GM21528 (cell line): Measurements from ENCODE around the gene SMARCA4.

Experiments used
- ATAC-seq: cut with Tn5 transposase; IDR thresholded peaks from one replicate; pipeline ENCODE4 v1.9.1; 2021; ENCODE audit warnings: mild to moderate bottlenecking, moderate library complexity; ENCODE audit not compliant: unreplicated experiment, low FRiP score

SMARCA4 gene

DNA sequence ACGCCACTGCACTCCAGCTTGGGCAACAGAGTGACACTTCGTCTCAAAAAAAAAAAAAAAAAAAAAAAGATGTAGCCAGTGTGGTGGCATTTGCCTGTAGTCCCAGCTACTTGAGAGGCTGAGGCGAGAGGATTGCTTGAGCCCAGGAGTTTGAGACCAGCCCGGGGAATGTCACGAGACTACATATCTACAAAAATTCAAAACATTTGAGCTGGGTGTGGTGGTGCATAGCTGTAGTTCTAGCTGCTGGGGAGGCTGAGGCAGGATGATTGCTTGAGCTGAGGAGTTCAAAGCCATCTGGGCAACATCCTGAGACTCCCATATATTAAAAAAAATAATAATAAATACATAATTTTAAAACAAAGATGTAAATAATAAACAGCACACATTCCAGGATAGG lies 46.6 kb downstream of the SMARCA4 start:
- ATAC-seq, result no peak

DNA sequence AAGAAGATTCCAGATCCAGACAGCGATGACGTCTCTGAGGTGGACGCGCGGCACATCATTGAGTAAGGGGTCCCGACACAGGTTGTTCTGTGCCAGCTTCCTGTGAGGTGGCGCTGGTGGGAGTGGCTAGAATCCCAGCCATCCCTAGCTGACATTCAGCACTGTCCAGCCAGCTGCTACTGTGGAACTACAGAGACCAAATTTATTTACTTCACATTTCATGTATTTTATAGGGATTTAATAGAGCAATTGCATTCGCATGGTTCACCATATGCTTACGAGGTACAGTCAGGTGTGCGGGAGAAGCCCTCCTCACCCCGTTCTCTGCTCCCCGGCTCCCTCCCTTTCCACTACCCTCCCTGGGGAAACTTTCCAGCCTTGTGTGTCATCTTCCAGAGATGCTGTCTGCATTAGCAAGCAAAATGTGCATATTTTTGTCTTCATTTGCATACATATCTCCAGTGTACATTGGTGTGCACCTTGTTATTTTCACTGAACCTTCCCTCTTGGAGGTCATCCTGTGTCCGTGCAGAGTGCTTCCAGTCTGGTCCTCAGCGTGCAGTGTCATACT lies 47.2 kb downstream of the SMARCA4 start:
- ATAC-seq, result no peak

DNA sequence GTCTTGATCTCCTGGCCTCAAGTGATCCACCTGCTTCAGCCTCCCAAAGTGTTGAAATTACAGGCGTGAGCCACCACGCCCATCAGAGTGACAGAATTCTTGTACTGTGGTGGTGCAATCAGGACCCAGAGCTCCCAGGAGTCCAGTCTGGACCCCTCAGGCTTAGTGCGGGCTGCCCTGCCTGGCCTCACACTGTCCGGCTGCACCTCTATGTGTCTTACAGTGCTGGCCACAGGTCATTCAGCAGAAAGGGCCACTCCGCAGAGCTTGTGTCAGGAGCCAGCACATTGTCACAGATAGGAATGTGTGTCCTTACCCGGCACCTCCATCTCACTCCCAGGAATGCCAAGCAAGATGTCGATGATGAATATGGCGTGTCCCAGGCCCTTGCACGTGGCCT lies 49.2 kb downstream of the SMARCA4 start:
- no peak for ATAC-seq

DNA sequence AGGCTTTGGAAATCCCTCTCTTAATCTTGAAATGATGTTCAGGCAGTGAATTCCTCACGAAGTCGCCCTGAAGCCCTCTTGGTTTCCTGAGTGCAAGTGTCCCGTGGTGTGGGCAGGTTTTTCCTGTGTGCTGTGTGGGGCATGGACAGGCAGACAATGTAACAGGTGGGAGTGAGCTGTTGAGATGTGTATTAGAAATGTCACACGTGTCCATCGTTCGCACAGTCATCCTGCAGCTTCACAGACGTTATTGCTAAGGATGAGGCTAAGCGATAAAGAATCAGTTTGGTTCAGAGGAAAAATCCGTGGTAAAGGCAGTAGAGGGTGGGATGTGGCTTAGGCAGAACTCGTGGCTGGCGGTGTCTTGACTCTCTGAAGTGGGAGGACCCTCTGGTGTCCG lies 51.7 kb downstream of the SMARCA4 start:
- no peak for ATAC-seq

DNA sequence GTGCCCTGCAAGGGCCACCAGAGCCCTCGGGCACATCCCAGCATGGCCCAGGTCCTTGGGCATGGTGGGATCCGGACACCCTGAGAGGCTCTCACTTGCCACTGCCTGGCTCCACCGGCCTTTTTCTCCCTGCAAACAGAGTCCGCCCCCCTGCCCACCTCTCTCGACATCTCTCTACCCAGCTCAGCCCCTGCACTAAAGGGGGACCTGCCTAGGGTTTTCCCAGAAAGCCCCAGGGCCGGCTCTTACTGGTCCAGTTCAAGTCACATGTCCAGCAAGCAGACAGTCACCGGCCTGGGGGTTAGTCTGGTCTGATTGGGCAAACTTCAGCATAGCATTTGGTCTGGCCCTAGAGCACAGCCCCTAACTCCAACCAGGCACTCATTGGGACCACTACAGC lies 52.9 kb downstream of the SMARCA4 start:
- no peak for ATAC-seq

DNA sequence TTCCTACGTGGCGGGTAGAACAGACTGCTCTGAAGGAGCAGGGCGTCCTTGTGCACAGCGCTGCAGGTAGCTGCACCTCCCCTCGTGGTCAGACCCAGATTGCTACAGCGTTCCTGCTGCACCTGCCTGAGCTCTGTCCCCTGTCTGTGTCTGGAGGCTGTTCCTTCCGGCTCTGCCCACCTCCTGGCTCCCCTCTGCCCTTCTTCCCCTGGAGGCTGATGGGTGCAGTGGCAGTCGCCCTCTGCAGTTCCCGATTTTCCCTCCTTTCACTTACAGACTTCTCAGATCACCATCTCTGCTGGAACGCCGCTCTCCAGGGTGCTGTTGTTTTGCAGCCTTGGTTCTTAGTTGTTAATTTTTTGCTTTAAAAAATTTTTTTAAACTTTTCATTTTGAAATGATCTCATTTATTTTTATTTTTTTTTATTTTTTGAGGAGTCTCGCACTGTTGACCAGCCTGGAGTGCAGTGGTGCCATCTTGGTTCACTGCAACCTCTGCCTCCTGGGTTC lies 53.6 kb downstream of the SMARCA4 start:
- no peak for ATAC-seq

DNA sequence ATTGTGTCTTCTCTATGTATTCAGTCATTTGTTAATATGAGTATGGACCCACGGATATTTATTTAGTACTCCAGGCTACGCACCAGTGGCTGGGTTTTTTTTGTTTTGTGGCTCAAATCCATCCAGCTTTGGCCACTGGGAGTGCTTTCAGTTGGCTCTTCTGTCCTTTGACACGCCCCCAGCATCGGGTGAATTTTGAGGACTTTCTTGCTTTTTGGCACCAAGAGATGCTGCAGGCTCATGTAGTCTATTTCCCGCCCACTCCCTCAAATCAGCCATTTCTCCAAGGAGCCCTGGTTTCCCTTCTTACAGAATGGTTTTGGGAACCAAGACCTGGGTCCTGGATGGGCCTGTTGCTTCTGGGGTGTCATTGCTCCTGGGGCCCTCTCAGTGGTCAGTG lies 55.8 kb downstream of the SMARCA4 start:
- no peak for ATAC-seq

DNA sequence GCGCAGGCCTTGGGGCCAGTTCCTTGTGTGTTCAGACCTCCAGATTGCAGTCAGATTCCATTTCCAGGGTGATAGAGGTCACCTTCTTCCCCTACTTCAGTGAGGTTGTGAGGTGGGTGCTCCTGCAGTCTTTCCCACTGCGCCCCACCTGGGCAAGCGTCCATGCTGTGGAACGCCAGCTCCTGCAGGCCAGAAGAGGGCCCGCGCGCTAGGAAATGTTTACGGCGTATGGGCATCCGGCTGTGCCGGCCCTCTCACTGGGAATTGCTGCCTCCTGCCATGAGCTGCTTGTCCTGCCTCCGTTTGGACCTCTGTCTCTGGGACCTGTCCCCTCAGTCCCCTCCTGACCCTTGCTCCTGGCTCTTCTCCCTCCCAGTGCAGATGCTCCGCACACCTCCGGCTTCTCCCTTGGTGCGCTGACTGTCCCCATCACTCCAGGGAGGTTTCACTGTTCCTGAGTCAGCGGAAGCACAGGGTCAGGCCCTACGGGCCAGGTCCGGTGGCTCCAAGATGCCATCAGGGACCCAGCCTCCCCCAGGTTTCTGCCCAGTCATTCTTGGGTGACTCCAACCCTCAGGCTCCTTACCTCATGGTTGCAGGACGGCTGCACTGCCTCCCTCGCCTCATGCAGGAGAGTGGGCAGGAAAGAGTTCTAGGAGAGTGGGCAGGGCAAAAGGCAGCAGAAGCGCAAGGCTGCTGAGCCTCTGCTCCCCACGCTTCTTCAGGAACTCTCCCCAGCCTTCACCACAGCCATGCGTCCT lies 56.6 kb downstream of the SMARCA4 start:
- no peak for ATAC-seq

DNA sequence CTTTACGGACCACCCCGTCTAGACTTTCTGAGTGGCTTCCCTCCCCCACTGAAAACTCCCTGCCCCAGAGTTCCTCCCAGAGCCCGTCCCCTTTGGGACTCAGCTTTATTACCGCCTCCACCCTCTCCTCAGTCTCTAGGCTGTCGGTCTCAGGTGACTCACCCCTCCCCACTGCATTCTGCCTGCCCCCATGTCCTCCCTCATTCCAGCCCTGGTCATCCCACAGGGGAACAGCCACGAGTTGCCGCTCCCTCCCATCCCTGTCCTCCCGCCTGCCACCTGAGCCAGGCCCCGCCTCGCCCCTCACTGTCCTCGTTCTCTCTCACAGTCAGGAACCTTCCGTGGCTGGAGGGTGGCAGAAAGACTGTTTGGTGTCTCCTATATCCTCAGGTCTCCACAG lies 57.3 kb downstream of the SMARCA4 start:
- ATAC-seq, result no peak

DNA sequence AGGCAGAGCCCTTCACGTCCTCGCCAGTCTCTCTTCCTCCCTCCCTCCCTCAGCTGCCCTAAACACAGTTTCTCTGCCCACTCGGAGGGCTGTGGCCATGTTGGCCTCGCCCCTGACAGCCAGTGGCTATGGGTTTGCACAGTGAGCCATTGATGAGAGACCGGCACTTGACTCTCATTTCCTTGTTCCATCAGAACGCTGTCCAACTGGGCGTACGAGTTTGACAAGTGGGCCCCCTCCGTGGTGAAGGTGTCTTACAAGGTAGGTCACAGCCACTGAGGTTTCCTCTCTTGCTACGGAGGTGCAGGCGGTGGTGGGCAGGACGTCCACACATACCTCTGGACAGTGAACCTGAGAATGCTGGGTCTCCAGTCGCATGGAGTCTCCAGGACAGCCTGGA lies 57.9 kb downstream of the SMARCA4 start:
- no peak for ATAC-seq

DNA sequence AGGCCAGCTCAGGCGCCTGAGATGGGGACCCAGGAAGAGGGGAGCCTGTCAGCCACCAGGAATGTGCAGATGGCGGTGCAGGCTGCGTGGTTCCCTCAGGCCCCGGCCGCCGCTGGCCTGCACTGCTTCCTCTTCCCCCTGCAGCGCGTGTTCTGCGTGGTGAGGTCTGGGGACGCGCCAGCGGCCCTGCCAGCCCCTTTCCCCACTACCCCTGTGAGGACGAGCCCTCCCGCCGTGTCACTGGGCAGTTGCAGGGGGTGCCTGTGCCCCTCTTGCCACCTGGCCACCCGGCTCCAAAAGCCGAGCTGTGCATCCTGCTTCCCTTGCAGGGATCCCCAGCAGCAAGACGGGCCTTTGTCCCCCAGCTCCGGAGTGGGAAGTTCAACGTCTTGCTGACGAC lies 58.4 kb downstream of the SMARCA4 start:
- ATAC-seq, result no peak

DNA sequence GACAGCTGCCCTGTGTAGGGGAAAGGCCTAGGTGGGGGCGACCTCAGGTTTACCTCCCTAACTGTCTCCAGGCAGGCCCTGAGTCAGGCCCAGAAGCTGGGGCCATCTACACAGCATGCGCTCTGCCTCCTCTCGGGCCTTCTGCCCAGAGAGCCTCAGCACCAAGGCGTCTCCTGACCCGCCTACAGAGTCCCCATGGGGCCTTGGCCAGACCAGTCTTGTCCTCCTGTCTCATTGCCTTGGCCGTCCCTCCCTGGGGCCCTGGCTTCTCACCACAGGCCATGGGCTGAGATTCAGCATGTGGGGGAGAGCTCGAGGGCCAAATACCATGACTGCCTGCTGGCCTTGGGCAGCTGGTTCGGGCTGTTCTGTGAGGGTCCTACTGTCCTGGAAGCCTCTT lies 59.0 kb downstream of the SMARCA4 start:
- no peak for ATAC-seq

DNA sequence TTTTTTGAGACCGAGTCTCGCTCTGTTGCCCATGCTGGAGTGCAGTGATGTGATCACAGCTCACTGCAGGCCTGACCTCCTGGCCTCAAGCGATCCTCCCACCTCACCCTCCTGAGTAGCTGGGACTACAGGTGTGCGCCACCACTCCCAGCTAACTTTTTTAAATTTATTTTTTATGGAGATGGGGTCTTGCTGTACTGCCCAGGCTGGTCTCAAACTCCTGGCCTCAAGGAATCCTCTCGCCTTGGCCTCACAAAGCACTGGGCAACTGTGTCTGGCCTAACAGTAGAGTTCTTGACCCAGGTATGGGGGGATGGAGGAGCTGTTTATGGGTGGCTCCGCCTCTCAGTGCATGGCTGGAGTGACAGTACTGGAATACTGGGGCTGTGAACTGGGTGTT lies 59.6 kb downstream of the SMARCA4 start:
- no peak for ATAC-seq

DNA sequence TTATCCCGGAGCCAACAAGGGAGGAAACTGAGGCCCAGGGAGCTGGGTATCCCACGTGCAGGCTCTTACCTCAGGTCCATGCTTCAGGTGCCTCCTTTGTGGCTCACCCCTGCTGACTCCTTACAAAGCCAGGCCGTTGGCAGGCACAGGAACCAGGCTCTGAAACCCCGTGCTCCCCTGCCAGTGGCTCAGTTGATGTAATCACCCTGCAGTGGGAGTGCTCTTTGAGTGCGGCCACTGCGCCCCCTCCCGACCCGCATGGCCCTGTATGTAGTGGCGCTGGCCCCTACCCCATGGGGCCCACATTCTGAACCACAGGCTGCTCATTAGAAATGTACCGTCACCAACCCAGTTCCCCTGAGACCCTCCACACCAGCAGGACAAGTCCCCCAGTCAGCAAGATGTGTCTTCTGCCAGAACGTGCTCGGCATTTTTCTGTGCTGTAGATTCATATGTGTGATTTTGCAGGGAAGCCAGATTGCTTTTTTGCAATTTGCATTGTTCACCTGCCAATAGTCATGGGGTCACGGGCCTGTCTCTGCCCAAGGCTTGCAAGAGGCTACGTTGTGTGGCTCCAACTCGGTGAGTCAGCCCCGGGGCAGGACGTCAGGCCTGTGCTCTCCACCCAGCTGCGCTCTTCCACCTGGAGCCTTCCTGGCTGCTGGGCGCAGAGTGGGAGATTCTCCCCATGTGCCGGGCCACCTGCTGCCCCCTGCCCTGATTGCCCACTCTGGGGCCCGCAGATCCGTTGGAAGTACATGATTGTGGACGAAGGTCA lies 60.3 kb downstream of the SMARCA4 start:
- no peak for ATAC-seq

DNA sequence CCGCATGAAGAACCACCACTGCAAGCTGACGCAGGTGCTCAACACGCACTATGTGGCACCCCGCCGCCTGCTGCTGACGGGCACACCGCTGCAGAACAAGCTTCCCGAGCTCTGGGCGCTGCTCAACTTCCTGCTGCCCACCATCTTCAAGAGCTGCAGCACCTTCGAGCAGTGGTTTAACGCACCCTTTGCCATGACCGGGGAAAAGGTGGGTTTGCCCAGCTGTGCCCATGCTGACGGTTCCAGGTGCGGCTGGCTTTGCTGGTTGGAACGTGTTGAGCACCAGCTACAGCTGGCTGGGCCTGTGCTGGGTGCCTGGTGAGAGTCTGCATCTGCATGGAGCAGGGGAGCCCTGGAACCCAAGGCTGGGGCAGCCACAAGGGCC lies 60.9 kb downstream of the SMARCA4 start:
- no peak for ATAC-seq

DNA sequence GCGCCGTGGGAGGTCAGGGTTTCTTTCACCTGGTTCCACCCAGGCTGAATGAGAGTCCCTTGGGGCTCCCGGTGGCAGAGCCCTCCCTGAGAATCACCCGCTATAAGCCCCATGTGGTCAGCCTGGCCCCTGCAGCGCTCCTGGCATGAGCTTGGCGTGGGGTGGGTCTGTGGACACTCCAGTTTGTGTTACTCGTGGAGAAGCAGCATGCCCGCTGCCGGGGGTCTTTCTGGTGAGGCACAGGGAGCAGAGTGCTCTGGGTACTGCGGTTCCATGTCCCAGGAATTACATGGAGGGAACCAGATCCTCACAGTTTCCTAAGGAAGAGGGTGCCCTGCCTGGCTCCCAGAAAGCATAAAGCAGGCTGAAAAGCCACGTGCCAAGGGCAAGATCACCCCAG lies 62.2 kb downstream of the SMARCA4 start:
- no peak for ATAC-seq

DNA sequence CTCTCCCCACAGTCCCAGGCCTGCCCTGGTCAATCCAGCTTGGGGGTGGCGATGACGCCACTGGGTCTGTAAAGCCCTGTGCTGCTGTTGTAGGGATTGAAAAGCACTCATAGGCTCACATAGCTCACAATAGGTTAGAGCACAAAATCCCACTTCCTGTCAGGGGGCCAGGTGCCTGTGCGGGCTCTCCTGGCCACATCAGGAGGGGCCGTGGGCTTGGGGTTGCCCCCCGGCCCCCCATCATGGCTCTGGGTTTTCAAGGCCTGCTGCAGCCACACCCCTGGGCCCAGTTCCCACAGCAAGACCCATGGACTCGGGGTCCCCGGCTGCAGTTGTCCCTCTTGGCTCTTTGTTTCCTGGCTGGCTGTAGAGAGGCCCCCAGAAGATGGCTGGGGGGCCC lies 62.9 kb downstream of the SMARCA4 start:
- ATAC-seq, result no peak

DNA sequence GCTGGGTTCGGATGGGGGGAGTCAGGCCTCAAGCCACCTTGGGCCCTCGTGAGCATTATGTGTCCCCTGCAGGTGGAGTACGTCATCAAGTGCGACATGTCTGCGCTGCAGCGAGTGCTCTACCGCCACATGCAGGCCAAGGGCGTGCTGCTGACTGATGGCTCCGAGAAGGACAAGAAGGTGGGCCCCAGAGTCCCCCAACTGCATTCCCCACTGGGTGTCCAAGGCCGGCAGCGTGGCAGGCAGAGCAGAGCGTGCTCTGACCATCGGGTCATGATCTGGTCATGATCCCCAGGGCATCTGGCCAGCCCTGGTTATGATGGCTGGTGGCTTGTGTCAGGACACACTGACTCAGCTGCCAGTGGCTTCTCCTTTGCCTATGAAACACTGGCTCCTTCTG lies 63.4 kb downstream of the SMARCA4 start:
- ATAC-seq, result no peak

DNA sequence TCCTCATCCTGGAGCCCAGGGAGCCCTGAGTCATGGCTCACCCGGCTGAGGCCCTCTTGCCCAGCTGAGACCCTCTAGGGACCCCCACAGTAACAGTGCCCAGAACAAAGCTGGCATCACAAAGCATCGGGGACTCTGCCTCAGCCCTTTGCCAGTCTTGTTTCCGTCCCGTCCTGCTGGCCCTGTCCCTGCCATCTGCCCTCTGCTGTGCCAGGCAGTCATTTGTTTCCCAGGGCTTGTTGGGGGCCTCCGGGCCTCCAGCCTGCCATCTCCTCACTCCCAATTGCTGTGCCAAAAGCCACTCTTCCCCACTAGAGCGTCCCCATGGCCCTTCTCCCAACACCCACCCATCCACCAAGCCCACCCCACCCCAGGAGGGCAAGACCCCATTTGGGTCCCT lies 64.2 kb downstream of the SMARCA4 start:
- no peak for ATAC-seq

DNA sequence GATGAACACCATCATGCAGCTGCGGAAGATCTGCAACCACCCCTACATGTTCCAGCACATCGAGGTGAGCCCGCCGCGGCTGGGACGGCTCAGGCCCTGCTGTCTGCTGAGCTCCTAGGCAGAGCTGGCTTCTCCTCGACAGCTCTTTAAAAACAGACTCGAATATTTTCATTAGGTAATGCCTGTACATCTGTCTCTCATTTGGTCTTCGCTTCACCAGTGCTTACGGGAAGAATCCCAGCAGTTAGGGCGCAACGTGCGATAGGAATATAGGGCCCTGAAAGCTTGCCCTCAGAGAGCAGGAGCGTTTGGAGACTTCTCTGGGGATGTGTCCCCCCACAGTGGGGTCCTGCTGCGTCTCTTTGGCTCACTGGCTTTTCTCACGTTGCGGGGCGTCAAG lies 64.6 kb downstream of the SMARCA4 start:
- ATAC-seq, result no peak

DNA sequence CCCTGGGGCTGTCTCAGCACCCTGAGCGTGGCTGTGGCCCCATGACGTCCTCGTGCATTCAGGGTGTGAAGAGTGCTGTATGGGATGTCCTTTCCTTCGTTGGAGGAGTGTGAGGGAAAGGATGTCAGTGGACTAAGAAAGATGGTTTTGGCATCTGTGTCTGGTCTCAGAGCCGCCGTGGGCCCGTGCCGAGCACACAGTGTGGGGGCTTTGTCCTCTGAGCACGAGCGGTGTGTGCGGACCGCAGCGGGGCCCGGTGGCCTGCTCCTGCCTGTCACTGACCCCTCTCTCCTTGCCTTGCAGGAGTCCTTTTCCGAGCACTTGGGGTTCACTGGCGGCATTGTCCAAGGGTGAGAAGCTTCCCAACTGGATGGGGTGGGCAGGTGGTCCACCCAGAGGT lies 65.2 kb downstream of the SMARCA4 start:
- no peak for ATAC-seq

DNA sequence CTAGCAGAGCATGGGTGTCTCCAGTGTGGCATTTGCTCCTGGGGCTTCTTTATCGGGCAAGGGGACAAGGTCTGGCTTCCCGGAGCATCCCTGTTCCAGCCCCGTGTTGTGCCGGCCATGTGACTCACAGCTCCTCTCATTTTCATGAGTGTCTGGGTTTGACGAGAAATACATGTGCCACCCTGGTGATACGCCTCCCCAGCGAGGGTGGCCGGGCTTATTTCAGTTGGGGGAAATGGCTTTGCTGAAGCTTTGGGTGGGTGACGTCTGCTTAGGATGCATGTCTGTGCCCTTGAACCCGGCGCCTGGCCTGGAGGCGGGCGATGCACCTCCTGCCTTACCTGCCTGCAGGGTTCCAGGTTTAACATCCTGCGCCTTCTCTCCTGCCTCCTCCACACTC lies 66.6 kb downstream of the SMARCA4 start:
- ATAC-seq, result no peak
